Activated B cell treated with CpG ODN at 0.5 μM for 24 hours (primary cell): ENCODE results near the gene WNK2. TPM values are rescaled to one million over a fixed set of nuclear protein-coding genes. Genes with fewer than 3 reads are reported as not detected.

Experiments
- ATAC-seq: fragments of 200-7000 bp; cut with Tn5 transposase; one replicate; pipeline ENCODE4 v1.10.0; 2021; ENCODE audit warnings: low read depth, mild to moderate bottlenecking, moderate library complexity
- CTCF ChIA-PET: fragments of 350-600 bp; sonication (Branson Sonifier 250); formaldehyde crosslinking; loops from one replicate; lab custom pipeline; 2021; ENCODE audit warnings: antibody characterized with exemption; lab: Charles Lee
- POLR2A ChIA-PET: fragments of 350-600 bp; sonication (Branson Sonifier 250); formaldehyde crosslinking; loops from one replicate; lab custom pipeline; 2021; ENCODE audit warnings: antibody characterized with exemption; lab: Charles Lee
- DNase-seq: peaks from one replicate; pipeline ENCODE4 v3.0.0; 2022
- H3K27ac Mint-ChIP-seq: one replicate; pipeline ENCODE4 v1.8.0; 2020; ENCODE audit warnings: mixed read lengths
- H3K27me3 Mint-ChIP-seq: one replicate; pipeline ENCODE4 v1.8.0; 2021; ENCODE audit warnings: mixed read lengths
- H3K36me3 Mint-ChIP-seq: one replicate; pipeline ENCODE4 v1.8.0; 2021; ENCODE audit warnings: low read depth, mixed read lengths
- H3K4me1 Mint-ChIP-seq: one replicate; pipeline ENCODE4 v1.8.0; 2021; ENCODE audit warnings: mixed read lengths
- H3K4me3 Mint-ChIP-seq: one replicate; pipeline ENCODE4 v1.8.0; 2020; ENCODE audit warnings: mild to moderate bottlenecking, mixed read lengths
- H3K9me3 Mint-ChIP-seq: one replicate; pipeline ENCODE4 v1.8.0; 2020; ENCODE audit warnings: mixed read lengths
- CTCF ChIP-seq: fragments of 200-600 bp; IDR thresholded peaks from one replicate; pipeline ENCODE4 v1.8.0; 2022; ENCODE audit warnings: antibody characterized with exemption, mild to moderate bottlenecking
- intact Hi-C: fragments of 100-400 bp; cut with micrococcal nuclease; formaldehyde crosslinking; loops from one replicate; pipeline ENCODE4 v1.15.1; 2024
- total RNA-seq: library from RNA; stranded (reverse); gene quantifications from 2 replicates; pipeline ENCODE4 v1.2.3, GENCODE V29; 2022

WNK2 gene
- total RNA-seq, 1 donor from 2014 or later: 0.24 TPM

GRCh38 chr9:93298498-93299417 is 114.8 kb downstream of the WNK2 start:
- TF ChIP-seq CTCF: no peak
- no peak overlapping the region for H3K27ac Mint-ChIP-seq
- ChIA-PET POLR2A (no interaction called here), CTCF (no interaction called here)
- peaks cover 12% of the 10 kb centered on the region for H3K4me1 Mint-ChIP-seq
- H3K4me3 Mint-ChIP-seq: no peak overlapping the region
- DNase-seq: no peak
- intact Hi-C loops: no loop called here
- no peak for ATAC-seq
- H3K9me3 Mint-ChIP-seq: no peaks in the 10 kb centered on the region
- peaks cover 7% of the 10 kb centered on the region for H3K27me3 Mint-ChIP-seq
- no peaks in the 10 kb centered on the region for H3K36me3 Mint-ChIP-seq

- CTCF ChIA-PET: no interaction called here
- Mint-ChIP-seq H3K9me3 (no peaks in the 10 kb centered on the region), H3K4me3 (no peak overlapping the region), H3K27me3 (peaks cover 7% of the 10 kb centered on the region), H3K36me3 (no peaks in the 10 kb centered on the region), H3K27ac (no peak overlapping the region), H3K4me1 (peaks cover 8% of the 10 kb centered on the region)
- ATAC-seq: no peak
- no peak for TF ChIP-seq CTCF
- intact Hi-C loops: no loop called here
- POLR2A ChIA-PET: no interaction called here
- DNase-seq: no peak
These were observed 115.7 kb downstream of the WNK2 start for GRCh38 chr9:93299418-93300174.

- no peaks in the 10 kb centered on the region for H3K36me3 Mint-ChIP-seq
- no peaks in the 10 kb centered on the region for H3K9me3 Mint-ChIP-seq
- H3K4me3 Mint-ChIP-seq: no peak overlapping the region
- intact Hi-C loops: no loop called here
- peaks cover 7% of the 10 kb centered on the region for H3K27me3 Mint-ChIP-seq
- DNase-seq: no peak
- no peak for TF ChIP-seq CTCF
- H3K27ac Mint-ChIP-seq: no peak overlapping the region
- ChIA-PET POLR2A (no interaction called here), CTCF (no interaction called here)
- ATAC-seq: no peak
- peaks cover 4% of the 10 kb centered on the region for H3K4me1 Mint-ChIP-seq
These were observed 116.2 kb downstream of the WNK2 start for GRCh38 chr9:93300175-93300572.

- ATAC-seq (no peak), DNase-seq (no peak)
- Mint-ChIP-seq H3K27me3 (peaks cover 7% of the 10 kb centered on the region), H3K4me3 (no peak overlapping the region), H3K9me3 (no peaks in the 10 kb centered on the region), H3K27ac (no peak overlapping the region), H3K36me3 (no peaks in the 10 kb centered on the region), H3K4me1 (peaks cover 3% of the 10 kb centered on the region)
- CTCF ChIA-PET: no interaction called here
- intact Hi-C loops: no loop called here
- no peak for TF ChIP-seq CTCF
- POLR2A ChIA-PET: no interaction called here
These were observed 116.7 kb downstream of the WNK2 start for GRCh38 chr9:93300585-93301081.

GRCh38 chr9:93301291-93301811 is 117.4 kb downstream of the WNK2 start:
- H3K9me3 Mint-ChIP-seq: no peaks in the 10 kb centered on the region

More at GRCh38 chr9:93301291-93301811, 117.4 kb downstream of the WNK2 start:
- H3K36me3 Mint-ChIP-seq: no peaks in the 10 kb centered on the region
- H3K4me1 Mint-ChIP-seq: peaks cover 2% of the 10 kb centered on the region
- POLR2A ChIA-PET: no interaction called here
- H3K4me3 Mint-ChIP-seq: no peak overlapping the region
- CTCF ChIA-PET: interaction anchor here (2.3 kb wide), 1 partner anchor 192 kb away, joined by 19 read pairs; no protein-coding TSS in a partner anchor
- no peak for ATAC-seq
- peaks cover 7% of the 10 kb centered on the region for H3K27me3 Mint-ChIP-seq
- no peak for DNase-seq
- H3K27ac Mint-ChIP-seq: no peak overlapping the region
- no peak for TF ChIP-seq CTCF
- intact Hi-C loops: no loop called here
